ENCODE results near the gene HOXA3.

GRCh38 chr7:27149842-27150567, 2.4 kb downstream of the HOXA3 start:
- TF ChIP-seq CHD2 (IDR thresholded peaks at IDR 0.05; ENCODE audit: low read depth, low read length): no peak
- TF ChIP-seq USF2 (CRISPR knock-in tag; IDR thresholded peaks at IDR 0.05): no peak
- TF ChIP-seq SRSF3 (IDR thresholded peaks at IDR 0.05; ENCODE audit: insufficient read depth, low read length): no peak
- no peak for TF ChIP-seq RCOR1 (IDR thresholded peaks at IDR 0.05; ENCODE audit: borderline replicate concordance in 1 of 2, low read depth in 2 of 2, low read length in 2 of 2)
- no peak for TF ChIP-seq BRCA1 (IDR thresholded peaks at IDR 0.05)
- no peak for TF ChIP-seq BRCA1 (CRISPR knock-in tag; IDR thresholded peaks at IDR 0.05)
- no peak for TF ChIP-seq IRF2 (CRISPR knock-in tag; IDR thresholded peaks at IDR 0.05)
- TF ChIP-seq SNAPC5 (CRISPR knock-in tag; IDR thresholded peaks at IDR 0.05): no peak
- TF ChIP-seq, protein P1, sequence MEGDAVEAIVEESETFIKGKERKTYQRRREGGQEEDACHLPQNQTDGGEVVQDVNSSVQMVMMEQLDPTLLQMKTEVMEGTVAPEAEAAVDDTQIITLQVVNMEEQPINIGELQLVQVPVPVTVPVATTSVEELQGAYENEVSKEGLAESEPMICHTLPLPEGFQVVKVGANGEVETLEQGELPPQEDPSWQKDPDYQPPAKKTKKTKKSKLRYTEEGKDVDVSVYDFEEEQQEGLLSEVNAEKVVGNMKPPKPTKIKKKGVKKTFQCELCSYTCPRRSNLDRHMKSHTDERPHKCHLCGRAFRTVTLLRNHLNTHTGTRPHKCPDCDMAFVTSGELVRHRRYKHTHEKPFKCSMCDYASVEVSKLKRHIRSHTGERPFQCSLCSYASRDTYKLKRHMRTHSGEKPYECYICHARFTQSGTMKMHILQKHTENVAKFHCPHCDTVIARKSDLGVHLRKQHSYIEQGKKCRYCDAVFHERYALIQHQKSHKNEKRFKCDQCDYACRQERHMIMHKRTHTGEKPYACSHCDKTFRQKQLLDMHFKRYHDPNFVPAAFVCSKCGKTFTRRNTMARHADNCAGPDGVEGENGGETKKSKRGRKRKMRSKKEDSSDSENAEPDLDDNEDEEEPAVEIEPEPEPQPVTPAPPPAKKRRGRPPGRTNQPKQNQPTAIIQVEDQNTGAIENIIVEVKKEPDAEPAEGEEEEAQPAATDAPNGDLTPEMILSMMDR (IDR thresholded peaks at IDR 0.05 in 2 of 3, conservative IDR thresholded peaks at IDR 0.05 in 1 of 3; ENCODE audit: insufficient read depth in 2 of 3, low read depth in 1 of 3, low read length in 3 of 3): no peak
- TF ChIP-seq ASH1L (IDR thresholded peaks at IDR 0.05; ENCODE audit: borderline replicate concordance, low read depth, partially characterized antibody): no peak
- TF ChIP-seq ZNF449 (CRISPR knock-in tag; IDR thresholded peaks at IDR 0.05): no peak
- TF ChIP-seq CHAMP1 (IDR thresholded peaks at IDR 0.05): no peak
- no peak for TF ChIP-seq ZNF512 (tag; IDR thresholded peaks at IDR 0.05)

Data from K562 (cell line).